ENCODE results near the gene CALN1. TPM values are rescaled to one million over a fixed set of nuclear protein-coding genes. Genes with fewer than 3 reads are reported as not detected.

The CALN1 gene
- total and polyA plus RNA-seq, 2 experiments from 2014 or later: 7.6 to 14.5 TPM

GRCh38 chr7:72159911-72160310 is 252.2 kb downstream of the CALN1 start (continued):
- no peak for TF ChIP-seq REST (IDR thresholded peaks at IDR 0.05; ENCODE audit: unreplicated experiment)
- TF ChIP-seq EZH2 (IDR thresholded peaks at IDR 0.05; ENCODE audit: low read depth, unreplicated experiment): no peak
- TF ChIP-seq JUNB (IDR thresholded peaks at IDR 0.05; ENCODE audit: unreplicated experiment): no peak
- no peak for TF ChIP-seq POLR2AphosphoS5 (IDR thresholded peaks at IDR 0.05; ENCODE audit: low read depth)
- no peak for TF ChIP-seq NANOG (IDR thresholded peaks at IDR 0.05; ENCODE audit: borderline replicate concordance)
- TF ChIP-seq ZNF331 (CRISPR knock-in tag; IDR thresholded peaks at IDR 0.05; ENCODE audit: low read depth): no peak
- TF ChIP-seq, protein P1, sequence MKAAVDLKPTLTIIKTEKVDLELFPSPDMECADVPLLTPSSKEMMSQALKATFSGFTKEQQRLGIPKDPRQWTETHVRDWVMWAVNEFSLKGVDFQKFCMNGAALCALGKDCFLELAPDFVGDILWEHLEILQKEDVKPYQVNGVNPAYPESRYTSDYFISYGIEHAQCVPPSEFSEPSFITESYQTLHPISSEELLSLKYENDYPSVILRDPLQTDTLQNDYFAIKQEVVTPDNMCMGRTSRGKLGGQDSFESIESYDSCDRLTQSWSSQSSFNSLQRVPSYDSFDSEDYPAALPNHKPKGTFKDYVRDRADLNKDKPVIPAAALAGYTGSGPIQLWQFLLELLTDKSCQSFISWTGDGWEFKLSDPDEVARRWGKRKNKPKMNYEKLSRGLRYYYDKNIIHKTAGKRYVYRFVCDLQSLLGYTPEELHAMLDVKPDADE (IDR thresholded peaks at IDR 0.05): no peak

GRCh38 chr7:72156671-72157070 is 255.5 kb downstream of the CALN1 start:
- Histone ChIP-seq H3K36me3 (ENCODE audit: insufficient read depth) (no peaks in the 10 kb centered on the region), H3K27ac (ENCODE audit: low read depth) (no peak overlapping the region), H3K4me2 (no peak overlapping the region), H3K4me3 (no peak overlapping the region), H3K27me3 (ENCODE audit: insufficient read depth) (no peaks in the 10 kb centered on the region), H2AFZ (no peak overlapping the region), H3F3A (replicated peaks; ENCODE audit: low read depth) (no peaks in the 10 kb centered on the region), H3K79me2 (replicated peaks; ENCODE audit: insufficient read depth) (peaks cover 5% of the 10 kb centered on the region; the same call in 1 of the 2 replicates), H4K20me1 (replicated peaks; ENCODE audit: insufficient read depth) (no peaks in the 10 kb centered on the region), H3K4me1 (ENCODE audit: insufficient read depth) (no peaks in the 10 kb centered on the region), H3K9me2 (ENCODE audit: insufficient read depth) (peaks cover 3% of the 10 kb centered on the region)
- ATAC-seq (no peak), DNase-seq (ENCODE audit: low spot score) (no peak)
- Mint-ChIP-seq H3K36me3 (ENCODE audit: low read depth) (no peaks in the 10 kb centered on the region), H3K4me1 (no peaks in the 10 kb centered on the region), H3K27ac (no peak overlapping the region), H3K27me3 (ENCODE audit: insufficient read depth, low read depth, poor library complexity) (peaks cover 2% of the 10 kb centered on the region), H3K4me3 (no peak overlapping the region), H3K9me3 (peaks cover 3% of the 10 kb centered on the region; the same call in 2 of the 3 replicates)
- TF ChIP-seq REST (IDR thresholded peaks at IDR 0.05; ENCODE audit: unreplicated experiment) (no peak), NANOG (IDR thresholded peaks at IDR 0.05; ENCODE audit: borderline replicate concordance) (no peak), STAT1 (IDR thresholded peaks at IDR 0.05; ENCODE audit: unreplicated experiment) (no peak)
- TF ChIP-seq, protein P2, sequence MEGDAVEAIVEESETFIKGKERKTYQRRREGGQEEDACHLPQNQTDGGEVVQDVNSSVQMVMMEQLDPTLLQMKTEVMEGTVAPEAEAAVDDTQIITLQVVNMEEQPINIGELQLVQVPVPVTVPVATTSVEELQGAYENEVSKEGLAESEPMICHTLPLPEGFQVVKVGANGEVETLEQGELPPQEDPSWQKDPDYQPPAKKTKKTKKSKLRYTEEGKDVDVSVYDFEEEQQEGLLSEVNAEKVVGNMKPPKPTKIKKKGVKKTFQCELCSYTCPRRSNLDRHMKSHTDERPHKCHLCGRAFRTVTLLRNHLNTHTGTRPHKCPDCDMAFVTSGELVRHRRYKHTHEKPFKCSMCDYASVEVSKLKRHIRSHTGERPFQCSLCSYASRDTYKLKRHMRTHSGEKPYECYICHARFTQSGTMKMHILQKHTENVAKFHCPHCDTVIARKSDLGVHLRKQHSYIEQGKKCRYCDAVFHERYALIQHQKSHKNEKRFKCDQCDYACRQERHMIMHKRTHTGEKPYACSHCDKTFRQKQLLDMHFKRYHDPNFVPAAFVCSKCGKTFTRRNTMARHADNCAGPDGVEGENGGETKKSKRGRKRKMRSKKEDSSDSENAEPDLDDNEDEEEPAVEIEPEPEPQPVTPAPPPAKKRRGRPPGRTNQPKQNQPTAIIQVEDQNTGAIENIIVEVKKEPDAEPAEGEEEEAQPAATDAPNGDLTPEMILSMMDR (conservative IDR thresholded peaks at IDR 0.05; ENCODE audit: low read depth in 2 of 2): no peak

Data from GM23338 (cell line).